Measurements from ENCODE around the gene PGGHG.

GRCh38 chr11:241634-242033 is 47.3 kb upstream of the PGGHG start:
- TF ChIP-seq CTCF (IDR thresholded peaks at IDR 0.05) = no peak
- no peak for TF ChIP-seq POLR2A (IDR thresholded peaks at IDR 0.05)
